K562 (cell line): ENCODE data around the gene MGST1.

Experiments
- CBX3 ChIP-seq, 2 experiments: IDR thresholded peaks; 1 replicate in 1 of 2; 2 replicates in 1 of 2; pipeline ENCODE4 v1.6.1; 2012; ENCODE audit warnings: inconsistent platforms in 2 of 2, low read length in 2 of 2, borderline replicate concordance in 1 of 2, control low read depth in 1 of 2
- FOXM1 ChIP-seq, 2 experiments: fragments of 450-650 bp in 1 of 2; sonication (generic) in 1 of 2; formaldehyde crosslinking in 1 of 2; IDR thresholded peaks; 2 replicates each; pipeline versions ENCODE4 v1.6.1 to v1.9.0; 2017 to 2022; ENCODE audit warnings: low read depth in 2 of 2, mild to moderate bottlenecking in 2 of 2, missing genetic modification reagents in 1 of 2, moderate library complexity in 1 of 2
- MTA3 ChIP-seq: fragments of 450-650 bp; formaldehyde crosslinking; IDR thresholded peaks from 2 replicates; pipeline ENCODE4 v1.6.1; 2017; ENCODE audit warnings: mild to moderate bottlenecking, borderline replicate concordance
- MYC ChIP-seq, 2 experiments: fragments of 250-450 bp in 1 of 2; sonication (Bioruptor Pico) in 1 of 2; IDR thresholded peaks; 2 replicates each; pipeline versions ENCODE4 v1.5.1 to v1.6.1; 2012 to 2021; ENCODE audit warnings: low read depth in 2 of 2, borderline replicate concordance in 1 of 2, improper control_type of control experiment in 1 of 2, low read length in 1 of 2, mild to moderate bottlenecking in 1 of 2, moderate library complexity in 1 of 2
- MYNN ChIP-seq, 2 experiments: sonication (generic); formaldehyde crosslinking in 1 of 2; IDR thresholded peaks; 2 replicates each; pipeline versions ENCODE4 v1.5.0 to v1.6.1; 2016 to 2020; ENCODE audit warnings: antibody characterized with exemption in 1 of 2, missing genetic modification reagents in 1 of 2
- POLR2AphosphoS5 ChIP-seq: IDR thresholded peaks from 2 replicates; pipeline ENCODE4 v1.6.1; 2011; ENCODE audit warnings: mild to moderate bottlenecking, low read depth, low read length, moderate library complexity; ENCODE audit not compliant: control insufficient read depth, insufficient read depth
- POLR3G ChIP-seq: IDR thresholded peaks from 2 replicates; pipeline ENCODE4 v1.6.1; 2011; ENCODE audit not compliant: insufficient read length, insufficient replicate concordance; ENCODE audit errors: extremely low read depth
- SAP30 ChIP-seq: fragments of 200-600 bp; sonication (generic); IDR thresholded peaks from 2 replicates; pipeline ENCODE4 v1.6.1; 2012; ENCODE audit warnings: borderline replicate concordance, low read depth, mild to moderate bottlenecking, moderate library complexity, low read length, control low read depth, inconsistent platforms; ENCODE audit not compliant: insufficient read depth, poor library complexity, severe bottlenecking
- SMC3 ChIP-seq: conservative IDR thresholded peaks from 2 replicates; pipeline ENCODE4 v1.6.1; 2011; ENCODE audit warnings: low read depth, low read length, improper control_type of control experiment; ENCODE audit not compliant: insufficient read depth
- TF ChIP-seq, protein P1 (sequence below), 3 experiments: IDR thresholded peaks in 2 of 3; conservative IDR thresholded peaks in 1 of 3; 2 replicates each; pipeline ENCODE4 v1.5.1; 2011 to 2012; ENCODE audit warnings: low read length in 3 of 3, mild to moderate bottlenecking in 3 of 3, control low read depth in 2 of 3, improper control_type of control experiment in 1 of 3, inconsistent platforms in 1 of 3, low read depth in 1 of 3, mixed read lengths in 1 of 3, moderate library complexity in 1 of 3; ENCODE audit not compliant: insufficient read depth in 2 of 3
- TF ChIP-seq, protein P2 (sequence below): sonication (generic); formaldehyde crosslinking; IDR thresholded peaks from 2 replicates; pipeline ENCODE4 v1.8.0; 2023; ENCODE audit warnings: missing genetic modification reagents, mild to moderate bottlenecking, borderline replicate concordance

GRCh38 chr12:16350682-16351081 is 3.2 kb downstream of the MGST1 start:
- TF ChIP-seq, protein P1, sequence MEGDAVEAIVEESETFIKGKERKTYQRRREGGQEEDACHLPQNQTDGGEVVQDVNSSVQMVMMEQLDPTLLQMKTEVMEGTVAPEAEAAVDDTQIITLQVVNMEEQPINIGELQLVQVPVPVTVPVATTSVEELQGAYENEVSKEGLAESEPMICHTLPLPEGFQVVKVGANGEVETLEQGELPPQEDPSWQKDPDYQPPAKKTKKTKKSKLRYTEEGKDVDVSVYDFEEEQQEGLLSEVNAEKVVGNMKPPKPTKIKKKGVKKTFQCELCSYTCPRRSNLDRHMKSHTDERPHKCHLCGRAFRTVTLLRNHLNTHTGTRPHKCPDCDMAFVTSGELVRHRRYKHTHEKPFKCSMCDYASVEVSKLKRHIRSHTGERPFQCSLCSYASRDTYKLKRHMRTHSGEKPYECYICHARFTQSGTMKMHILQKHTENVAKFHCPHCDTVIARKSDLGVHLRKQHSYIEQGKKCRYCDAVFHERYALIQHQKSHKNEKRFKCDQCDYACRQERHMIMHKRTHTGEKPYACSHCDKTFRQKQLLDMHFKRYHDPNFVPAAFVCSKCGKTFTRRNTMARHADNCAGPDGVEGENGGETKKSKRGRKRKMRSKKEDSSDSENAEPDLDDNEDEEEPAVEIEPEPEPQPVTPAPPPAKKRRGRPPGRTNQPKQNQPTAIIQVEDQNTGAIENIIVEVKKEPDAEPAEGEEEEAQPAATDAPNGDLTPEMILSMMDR (IDR thresholded peaks at IDR 0.05 in 2 of 3, conservative IDR thresholded peaks at IDR 0.05 in 1 of 3; ENCODE audit: insufficient read depth in 2 of 3, low read depth in 1 of 3, low read length in 3 of 3): no peak
- TF ChIP-seq MYC (IDR thresholded peaks at IDR 0.05; ENCODE audit: low read depth, low read length) (no peak), MYC (CRISPR knock-in tag; IDR thresholded peaks at IDR 0.05; ENCODE audit: borderline replicate concordance, low read depth) (no peak), MYNN (IDR thresholded peaks at IDR 0.05) (no peak), MYNN (CRISPR knock-in tag; IDR thresholded peaks at IDR 0.05) (no peak), SAP30 (no peak), FOXM1 (IDR thresholded peaks at IDR 0.05; ENCODE audit: low read depth) (no peak), FOXM1 (CRISPR knock-in tag; IDR thresholded peaks at IDR 0.05; ENCODE audit: low read depth) (no peak), CBX3 (IDR thresholded peaks at IDR 0.05; ENCODE audit: borderline replicate concordance in 1 of 2, low read length in 2 of 2) (no peak), POLR2AphosphoS5 (no peak), MTA3 (no peak), SMC3 (no peak), POLR3G (no peak)
- TF ChIP-seq, protein P2, sequence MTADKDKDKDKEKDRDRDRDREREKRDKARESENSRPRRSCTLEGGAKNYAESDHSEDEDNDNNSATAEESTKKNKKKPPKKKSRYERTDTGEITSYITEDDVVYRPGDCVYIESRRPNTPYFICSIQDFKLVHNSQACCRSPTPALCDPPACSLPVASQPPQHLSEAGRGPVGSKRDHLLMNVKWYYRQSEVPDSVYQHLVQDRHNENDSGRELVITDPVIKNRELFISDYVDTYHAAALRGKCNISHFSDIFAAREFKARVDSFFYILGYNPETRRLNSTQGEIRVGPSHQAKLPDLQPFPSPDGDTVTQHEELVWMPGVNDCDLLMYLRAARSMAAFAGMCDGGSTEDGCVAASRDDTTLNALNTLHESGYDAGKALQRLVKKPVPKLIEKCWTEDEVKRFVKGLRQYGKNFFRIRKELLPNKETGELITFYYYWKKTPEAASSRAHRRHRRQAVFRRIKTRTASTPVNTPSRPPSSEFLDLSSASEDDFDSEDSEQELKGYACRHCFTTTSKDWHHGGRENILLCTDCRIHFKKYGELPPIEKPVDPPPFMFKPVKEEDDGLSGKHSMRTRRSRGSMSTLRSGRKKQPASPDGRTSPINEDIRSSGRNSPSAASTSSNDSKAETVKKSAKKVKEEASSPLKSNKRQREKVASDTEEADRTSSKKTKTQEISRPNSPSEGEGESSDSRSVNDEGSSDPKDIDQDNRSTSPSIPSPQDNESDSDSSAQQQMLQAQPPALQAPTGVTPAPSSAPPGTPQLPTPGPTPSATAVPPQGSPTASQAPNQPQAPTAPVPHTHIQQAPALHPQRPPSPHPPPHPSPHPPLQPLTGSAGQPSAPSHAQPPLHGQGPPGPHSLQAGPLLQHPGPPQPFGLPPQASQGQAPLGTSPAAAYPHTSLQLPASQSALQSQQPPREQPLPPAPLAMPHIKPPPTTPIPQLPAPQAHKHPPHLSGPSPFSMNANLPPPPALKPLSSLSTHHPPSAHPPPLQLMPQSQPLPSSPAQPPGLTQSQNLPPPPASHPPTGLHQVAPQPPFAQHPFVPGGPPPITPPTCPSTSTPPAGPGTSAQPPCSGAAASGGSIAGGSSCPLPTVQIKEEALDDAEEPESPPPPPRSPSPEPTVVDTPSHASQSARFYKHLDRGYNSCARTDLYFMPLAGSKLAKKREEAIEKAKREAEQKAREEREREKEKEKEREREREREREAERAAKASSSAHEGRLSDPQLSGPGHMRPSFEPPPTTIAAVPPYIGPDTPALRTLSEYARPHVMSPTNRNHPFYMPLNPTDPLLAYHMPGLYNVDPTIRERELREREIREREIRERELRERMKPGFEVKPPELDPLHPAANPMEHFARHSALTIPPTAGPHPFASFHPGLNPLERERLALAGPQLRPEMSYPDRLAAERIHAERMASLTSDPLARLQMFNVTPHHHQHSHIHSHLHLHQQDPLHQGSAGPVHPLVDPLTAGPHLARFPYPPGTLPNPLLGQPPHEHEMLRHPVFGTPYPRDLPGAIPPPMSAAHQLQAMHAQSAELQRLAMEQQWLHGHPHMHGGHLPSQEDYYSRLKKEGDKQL: no peak
